HuH-7 (cell line): Measurements from ENCODE around the gene RFWD3.
"Not testable (repeated sequence)": the region's sequence is repeated elsewhere in the genome, so short reads cannot be mapped to it uniquely, and the experiment has no call there.

Experiments
- DNase-seq: peaks from one replicate; pipeline ENCODE4 v3.0.0; 2011; ENCODE audit warnings: low spot score

Gene RFWD3

GRCh38 chr16:74666425-74667254, at the start of gene RFWD3:
TSS of gene RFWD3 (minus strand) at chr16:74666877. CDS start at chr16:74661449, 5,428 bp downstream.
- peak; percentile 100 for DNase-seq

GRCh38 chr16:74716355-74716754, 49.7 kb upstream of the RFWD3 start:
- DNase-seq = no peak

GRCh38 chr16:74713876-74714275, 47.2 kb upstream of the RFWD3 start:
- DNase-seq = no peak

- DNase-seq = no peak
Observed at GRCh38 chr16:74713325-74713724, 46.6 kb upstream of the RFWD3 start.

- no peak for DNase-seq
Observed at GRCh38 chr16:74711938-74712337, 45.3 kb upstream of the RFWD3 start.

GRCh38 chr16:74710401-74710800, 43.7 kb upstream of the RFWD3 start:
- DNase-seq = no peak

- DNase-seq = peak; percentile 90
Observed at GRCh38 chr16:74709441-74709877, 42.8 kb upstream of the RFWD3 start.

- DNase-seq = peak; percentile 67
Observed at GRCh38 chr16:74700438-74701225, 34.0 kb upstream of the RFWD3 start, which contains the start of gene MLKL. TSS of gene MLKL (minus strand) at chr16:74700862. CDS start at chr16:74695757, 5,105 bp downstream.

GRCh38 chr16:74700116-74700437, 33.4 kb upstream of the RFWD3 start:
- DNase-seq = peak; percentile 58

GRCh38 chr16:74699666-74700065, 33.0 kb upstream of the RFWD3 start:
- no peak for DNase-seq

- DNase-seq = no peak
Observed at GRCh38 chr16:74698222-74698621, 31.5 kb upstream of the RFWD3 start.

- peak; percentile 96 for DNase-seq
Observed at GRCh38 chr16:74695450-74696422, 29.1 kb upstream of the RFWD3 start.

- DNase-seq = no peak
Observed at GRCh38 chr16:74691093-74691855, 24.6 kb upstream of the RFWD3 start.

- no peak for DNase-seq
Observed at GRCh38 chr16:74682556-74682955, 15.9 kb upstream of the RFWD3 start.

- no peak for DNase-seq
Observed at GRCh38 chr16:74680681-74681080, 14.0 kb upstream of the RFWD3 start.

- no peak for DNase-seq
Observed at GRCh38 chr16:74679983-74680382, 13.3 kb upstream of the RFWD3 start.

- no peak for DNase-seq
Observed at GRCh38 chr16:74677868-74678267, 11.2 kb upstream of the RFWD3 start.

- no peak for DNase-seq
Observed at GRCh38 chr16:74673876-74674275, 7.2 kb upstream of the RFWD3 start.

GRCh38 chr16:74668877-74669276, 2.2 kb upstream of the RFWD3 start:
- not testable (repeated sequence) for DNase-seq

GRCh38 chr16:74667255-74667700, 601 bp upstream of the RFWD3 start:
- DNase-seq = no peak

- no peak for DNase-seq
Observed at GRCh38 chr16:74666010-74666421, 661 bp downstream of the RFWD3 start.
